Astrocyte of the cerebellum (primary cell): Measurements from ENCODE around the gene TBATA.
"Not testable (repeated sequence)": the region's sequence is repeated elsewhere in the genome, so short reads cannot be mapped to it uniquely, and the experiment has no call there.

Experiments
- DNase-seq: peaks from one replicate; pipeline ENCODE4 v3.0.0-alpha.2; 2011; ENCODE audit warnings: low read depth
- H3K4me3 ChIP-seq: 2 replicates; pipeline ENCODE4 v1.5.1; 2011; ENCODE audit warnings: mild to moderate bottlenecking, low read depth, low read length, moderate library complexity
- in situ Hi-C: cut with HindIII; loops from 2 replicates; pipeline ENCODE4 v1.10.0; 2017; ENCODE audit warnings: low sequenced_read_pairs
- TF ChIP-seq, protein P1 (sequence below): IDR thresholded peaks from 2 replicates; pipeline ENCODE4 v1.5.1; 2012; ENCODE audit warnings: low read length, low read depth, moderate library complexity, mild to moderate bottlenecking; ENCODE audit errors: missing control alignments

TBATA gene

DNA sequence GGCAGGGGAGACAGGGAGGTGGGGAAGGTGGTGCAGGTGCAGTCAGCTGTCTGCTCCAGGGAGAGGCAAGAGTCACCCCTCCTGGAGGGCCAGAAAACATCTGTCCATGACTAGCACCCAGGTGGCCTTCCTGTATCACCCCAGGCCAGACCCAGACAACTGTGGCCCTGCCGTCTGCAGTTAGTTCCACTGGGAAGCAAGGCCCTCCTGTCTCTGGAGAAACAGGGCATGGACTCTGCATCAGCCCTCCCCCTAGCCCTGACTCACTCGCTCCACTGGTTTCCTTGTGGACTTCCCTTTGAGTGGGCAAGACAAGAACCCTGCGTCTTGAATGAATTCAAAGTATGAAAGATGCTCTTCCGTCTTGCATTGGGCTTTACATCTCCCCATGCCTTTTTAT is 12.6 kb downstream of the TBATA start:
- no peak for DNase-seq
- TF ChIP-seq, protein P1, sequence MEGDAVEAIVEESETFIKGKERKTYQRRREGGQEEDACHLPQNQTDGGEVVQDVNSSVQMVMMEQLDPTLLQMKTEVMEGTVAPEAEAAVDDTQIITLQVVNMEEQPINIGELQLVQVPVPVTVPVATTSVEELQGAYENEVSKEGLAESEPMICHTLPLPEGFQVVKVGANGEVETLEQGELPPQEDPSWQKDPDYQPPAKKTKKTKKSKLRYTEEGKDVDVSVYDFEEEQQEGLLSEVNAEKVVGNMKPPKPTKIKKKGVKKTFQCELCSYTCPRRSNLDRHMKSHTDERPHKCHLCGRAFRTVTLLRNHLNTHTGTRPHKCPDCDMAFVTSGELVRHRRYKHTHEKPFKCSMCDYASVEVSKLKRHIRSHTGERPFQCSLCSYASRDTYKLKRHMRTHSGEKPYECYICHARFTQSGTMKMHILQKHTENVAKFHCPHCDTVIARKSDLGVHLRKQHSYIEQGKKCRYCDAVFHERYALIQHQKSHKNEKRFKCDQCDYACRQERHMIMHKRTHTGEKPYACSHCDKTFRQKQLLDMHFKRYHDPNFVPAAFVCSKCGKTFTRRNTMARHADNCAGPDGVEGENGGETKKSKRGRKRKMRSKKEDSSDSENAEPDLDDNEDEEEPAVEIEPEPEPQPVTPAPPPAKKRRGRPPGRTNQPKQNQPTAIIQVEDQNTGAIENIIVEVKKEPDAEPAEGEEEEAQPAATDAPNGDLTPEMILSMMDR: no peak
- H3K4me3 ChIP-seq: no peak overlapping the region
- in situ Hi-C loops: loop anchor here (25.0 kb wide), 1 partner anchor 310 kb away; no protein-coding TSS in a partner anchor

GRCh38 chr10:70771311-70772194 is 13.6 kb downstream of the TBATA start:
- in situ Hi-C loops: loop anchor here (25.0 kb wide), 1 partner anchor 309 kb away; no protein-coding TSS in a partner anchor
- TF ChIP-seq, protein P1: no peak
- DNase-seq: no peak

GRCh38 chr10:70770516-70770915 is 14.7 kb downstream of the TBATA start:
- not testable (repeated sequence) for H3K4me3 ChIP-seq, DNase-seq
- in situ Hi-C loops: loop anchor here (25.0 kb wide), 1 partner anchor 308 kb away; no protein-coding TSS in a partner anchor

More at GRCh38 chr10:70771311-70772194, 13.6 kb downstream of the TBATA start:
- no peak overlapping the region for H3K4me3 ChIP-seq

DNA sequence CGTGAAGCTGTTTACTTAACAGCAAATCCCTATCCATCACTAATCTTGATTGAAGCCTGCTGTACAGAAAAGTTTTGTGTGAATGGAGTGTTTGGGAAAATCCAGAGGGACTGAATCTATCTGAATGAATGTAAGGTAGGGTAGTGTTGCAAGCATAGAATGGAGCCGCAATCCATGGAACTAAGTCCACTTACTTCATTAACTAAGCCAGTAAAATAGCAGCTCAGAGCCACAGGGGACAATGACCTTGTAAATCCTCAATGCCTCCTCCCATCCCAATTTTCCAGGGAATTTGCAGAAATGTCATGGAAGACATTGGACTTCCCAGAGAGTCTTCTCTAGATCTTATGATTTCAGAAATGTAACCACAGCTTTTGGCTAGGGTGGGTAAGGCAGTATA is 15.2 kb downstream of the TBATA start:
- in situ Hi-C loops: loop anchor here (25.0 kb wide), 1 partner anchor 308 kb away; no protein-coding TSS in a partner anchor
- no peak overlapping the region for H3K4me3 ChIP-seq
- no peak for DNase-seq
- TF ChIP-seq, protein P1: no peak

DNA sequence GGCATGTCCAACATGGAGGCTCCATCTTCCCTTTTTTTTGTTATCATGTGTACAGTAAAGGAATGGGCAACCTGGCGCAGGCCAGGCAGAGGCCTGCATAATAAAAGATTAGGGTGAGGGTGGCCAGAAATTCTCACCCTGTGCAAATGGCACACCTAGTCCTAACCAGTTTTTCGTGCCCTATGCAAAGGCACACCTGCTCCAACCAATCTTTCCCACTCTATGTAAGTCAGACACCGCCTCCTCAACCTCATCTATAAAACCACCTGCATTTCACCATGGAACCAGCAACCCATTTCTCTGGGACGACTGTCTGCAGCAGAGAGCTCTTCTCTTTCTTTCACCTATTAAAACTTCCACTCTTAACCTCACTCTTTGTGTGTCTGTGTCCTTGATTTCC is 16.1 kb downstream of the TBATA start:
- H3K4me3 ChIP-seq: no peak overlapping the region
- in situ Hi-C loops: loop anchor here (25.0 kb wide), 1 partner anchor 307 kb away; no protein-coding TSS in a partner anchor
- TF ChIP-seq, protein P1: no peak
- no peak for DNase-seq

DNA sequence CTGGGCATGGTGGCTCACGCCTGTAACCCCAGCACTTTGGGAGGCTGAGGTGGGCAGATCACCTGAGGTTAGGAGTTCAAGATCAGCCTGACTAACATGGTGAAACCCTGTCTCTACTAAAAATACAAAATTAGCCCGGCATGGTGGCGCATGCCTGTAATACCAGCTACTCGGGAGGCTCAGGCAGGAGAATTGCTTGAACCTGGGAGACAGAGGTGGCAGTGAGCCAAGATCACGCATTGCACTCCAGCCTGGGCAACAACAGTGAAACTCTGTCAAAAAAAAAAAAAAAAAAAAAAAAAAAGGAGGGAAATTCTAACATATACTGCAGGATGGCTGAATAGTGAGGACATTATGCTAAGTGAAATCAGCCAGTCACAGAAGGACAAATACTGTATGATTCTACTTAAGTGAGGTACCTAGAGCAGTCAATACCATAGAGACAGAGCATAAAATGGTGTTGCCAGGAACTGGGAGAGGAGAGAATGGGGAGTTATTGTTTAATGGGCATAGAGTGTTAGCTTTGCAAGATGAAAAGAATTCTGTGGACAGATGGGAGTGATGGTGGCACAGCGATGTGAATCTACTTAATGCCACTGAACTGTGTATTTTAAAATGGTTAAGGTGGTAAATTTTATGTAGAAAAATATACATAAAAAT is 17.0 kb downstream of the TBATA start:
- in situ Hi-C loops: loop anchor here (25.0 kb wide), 1 partner anchor 306 kb away; no protein-coding TSS in a partner anchor
- H3K4me3 ChIP-seq, DNase-seq: not testable (repeated sequence)

DNA sequence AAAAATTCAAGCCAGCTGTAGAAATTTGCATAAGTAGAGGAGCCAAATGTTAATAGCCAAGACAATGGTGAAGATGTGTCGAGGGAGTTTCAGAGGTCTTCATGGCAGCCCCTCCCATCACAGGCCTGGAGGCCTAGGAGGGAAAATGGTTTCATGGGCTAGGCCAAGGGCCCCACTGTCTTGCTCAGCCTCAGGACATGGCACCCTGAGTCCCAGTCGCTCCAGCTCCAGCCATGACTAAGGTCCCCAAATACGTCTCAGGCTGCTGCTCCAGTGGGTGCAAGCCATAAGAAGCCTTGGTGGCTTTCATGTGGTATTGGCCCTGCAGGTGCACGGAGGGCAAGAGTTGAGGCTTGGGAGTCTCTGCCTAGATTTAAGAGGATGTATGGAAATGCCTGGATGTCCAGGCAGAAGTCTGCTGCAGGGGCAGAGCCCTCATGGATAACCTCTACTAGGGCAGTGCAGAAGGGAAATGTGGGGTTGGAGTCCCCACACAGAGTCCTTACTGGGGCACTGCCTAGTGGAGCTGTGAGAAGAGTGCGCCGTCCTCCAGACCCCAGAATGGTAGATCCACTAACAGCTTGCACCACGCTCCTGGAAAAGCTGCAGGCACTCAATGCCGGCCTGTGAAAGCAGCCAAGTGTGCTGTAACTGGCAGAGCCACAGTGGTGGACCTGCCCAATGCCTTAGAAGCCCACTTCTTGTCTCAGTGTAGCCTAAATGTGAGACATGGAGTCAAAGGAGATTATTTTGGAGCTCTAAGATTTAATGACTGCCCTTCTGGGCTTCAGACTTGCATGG is 19.2 kb downstream of the TBATA start:
- H3K4me3 ChIP-seq: no peak overlapping the region
- no peak for DNase-seq
- in situ Hi-C loops: loop anchor here (25.0 kb wide), 1 partner anchor 304 kb away; no protein-coding TSS in a partner anchor
- TF ChIP-seq, protein P1: no peak
